SK-N-SH treated with all-trans-retinoic acid at 6 μM for 48 hours (cell line): ENCODE measurements around the gene MAPRE2.

Source experiments
- ARNTL ChIP-seq: fragments of 450-650 bp; formaldehyde crosslinking; IDR thresholded peaks from 2 replicates; pipeline ENCODE4 v1.5.0; 2020; ENCODE audit warnings: low read depth, mild to moderate bottlenecking, moderate library complexity, borderline replicate concordance
- ISL1 ChIP-seq: fragments of 250-450 bp; sonication (Bioruptor Pico); IDR thresholded peaks from 2 replicates; pipeline ENCODE4 v2.1.2; 2022; ENCODE audit warnings: mild to moderate bottlenecking, moderate library complexity
- RARB ChIP-seq: fragments of 250-450 bp; sonication (Bioruptor Pico); IDR thresholded peaks from 2 replicates; pipeline ENCODE4 v1.8.0; 2021; ENCODE audit warnings: mild to moderate bottlenecking, moderate library complexity
- ZFP30 ChIP-seq: fragments of 450-650 bp; formaldehyde crosslinking; IDR thresholded peaks from 2 replicates; pipeline ENCODE4 v1.5.0; 2022; ENCODE audit warnings: mild to moderate bottlenecking, moderate library complexity
- TF ChIP-seq, protein P1 (sequence below): fragments of 250-450 bp; sonication (Bioruptor Pico); IDR thresholded peaks from 2 replicates; pipeline ENCODE4 v1.5.1; 2020; ENCODE audit warnings: low read depth, mild to moderate bottlenecking, moderate library complexity
- TF ChIP-seq, protein P2 (sequence below): fragments of 250-450 bp; sonication (Bioruptor Pico); IDR thresholded peaks from 2 replicates; pipeline ENCODE4 v1.8.0; 2020; ENCODE audit warnings: mild to moderate bottlenecking, moderate library complexity, borderline replicate concordance

DNA sequence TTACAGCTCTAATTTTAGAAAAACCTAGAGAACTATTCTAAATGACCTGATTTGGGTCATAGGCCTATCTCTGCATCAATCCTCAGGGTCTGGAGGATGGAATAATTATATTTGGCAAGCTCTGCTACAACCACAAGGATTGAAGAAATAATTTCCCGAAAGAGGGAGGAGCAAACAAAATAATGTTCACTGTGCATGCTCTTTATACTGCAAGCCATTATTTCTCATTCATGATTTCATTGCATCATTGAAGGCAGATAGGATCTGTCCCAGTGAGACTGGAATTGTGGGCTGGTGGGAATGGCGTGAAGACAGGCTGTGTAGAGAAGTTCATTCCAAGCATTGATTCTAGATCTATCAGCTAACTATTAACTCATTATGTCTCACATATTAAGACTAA, 12.7 kb upstream of the MAPRE2 start:
- TF ChIP-seq, protein P1, sequence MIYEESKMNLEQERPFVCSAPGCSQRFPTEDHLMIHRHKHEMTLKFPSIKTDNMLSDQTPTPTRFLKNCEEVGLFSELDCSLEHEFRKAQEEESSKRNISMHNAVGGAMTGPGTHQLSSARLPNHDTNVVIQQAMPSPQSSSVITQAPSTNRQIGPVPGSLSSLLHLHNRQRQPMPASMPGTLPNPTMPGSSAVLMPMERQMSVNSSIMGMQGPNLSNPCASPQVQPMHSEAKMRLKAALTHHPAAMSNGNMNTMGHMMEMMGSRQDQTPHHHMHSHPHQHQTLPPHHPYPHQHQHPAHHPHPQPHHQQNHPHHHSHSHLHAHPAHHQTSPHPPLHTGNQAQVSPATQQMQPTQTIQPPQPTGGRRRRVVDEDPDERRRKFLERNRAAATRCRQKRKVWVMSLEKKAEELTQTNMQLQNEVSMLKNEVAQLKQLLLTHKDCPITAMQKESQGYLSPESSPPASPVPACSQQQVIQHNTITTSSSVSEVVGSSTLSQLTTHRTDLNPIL (CRISPR knock-in tag): no peak
- no peak for TF ChIP-seq ARNTL (CRISPR knock-in tag)
- TF ChIP-seq ISL1 (CRISPR knock-in tag): no peak
- TF ChIP-seq, protein P2, sequence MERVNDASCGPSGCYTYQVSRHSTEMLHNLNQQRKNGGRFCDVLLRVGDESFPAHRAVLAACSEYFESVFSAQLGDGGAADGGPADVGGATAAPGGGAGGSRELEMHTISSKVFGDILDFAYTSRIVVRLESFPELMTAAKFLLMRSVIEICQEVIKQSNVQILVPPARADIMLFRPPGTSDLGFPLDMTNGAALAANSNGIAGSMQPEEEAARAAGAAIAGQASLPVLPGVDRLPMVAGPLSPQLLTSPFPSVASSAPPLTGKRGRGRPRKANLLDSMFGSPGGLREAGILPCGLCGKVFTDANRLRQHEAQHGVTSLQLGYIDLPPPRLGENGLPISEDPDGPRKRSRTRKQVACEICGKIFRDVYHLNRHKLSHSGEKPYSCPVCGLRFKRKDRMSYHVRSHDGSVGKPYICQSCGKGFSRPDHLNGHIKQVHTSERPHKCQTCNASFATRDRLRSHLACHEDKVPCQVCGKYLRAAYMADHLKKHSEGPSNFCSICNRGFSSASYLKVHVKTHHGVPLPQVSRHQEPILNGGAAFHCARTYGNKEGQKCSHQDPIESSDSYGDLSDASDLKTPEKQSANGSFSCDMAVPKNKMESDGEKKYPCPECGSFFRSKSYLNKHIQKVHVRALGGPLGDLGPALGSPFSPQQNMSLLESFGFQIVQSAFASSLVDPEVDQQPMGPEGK (CRISPR knock-in tag): no peak
- TF ChIP-seq ZFP30 (CRISPR knock-in tag): no peak
- no peak for TF ChIP-seq RARB (CRISPR knock-in tag)
